Stimulated activated CD4-positive, alpha-beta T cell treated with anti-CD3 and anti-CD28 coated beads, Interleukin-4, amount 100 ng/mL, for 1 hour (primary cell): Measurements from ENCODE around the gene NR3C2.

Source experiments
- DNase-seq: peaks from one replicate; pipeline ENCODE4 v3.0.0-alpha.2; 2020

Gene NR3C2

DNA sequence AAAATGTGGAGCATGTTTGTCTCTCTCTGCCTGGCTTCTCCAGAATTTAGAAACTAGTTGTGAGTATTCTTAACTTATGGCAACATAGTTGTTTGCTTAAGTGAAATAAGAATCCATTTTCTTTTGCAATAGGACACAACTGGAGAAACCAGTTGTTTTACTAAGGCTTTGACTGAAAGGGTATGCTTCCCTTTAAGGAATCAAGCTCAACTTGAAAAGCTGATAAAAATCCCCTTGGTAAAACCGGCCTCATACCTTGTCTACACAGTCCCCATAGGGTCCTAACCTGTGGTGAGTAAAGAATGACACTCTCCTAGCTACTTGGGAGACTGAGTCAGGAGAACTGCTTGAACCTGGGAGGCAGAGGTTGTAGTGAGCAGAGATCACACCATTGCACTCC is 139.8 kb downstream of the NR3C2 start:
- no peak for DNase-seq

- no peak for DNase-seq
Measured at GRCh38 chr4:148300877-148301276, 141.3 kb downstream of the NR3C2 start.

DNA sequence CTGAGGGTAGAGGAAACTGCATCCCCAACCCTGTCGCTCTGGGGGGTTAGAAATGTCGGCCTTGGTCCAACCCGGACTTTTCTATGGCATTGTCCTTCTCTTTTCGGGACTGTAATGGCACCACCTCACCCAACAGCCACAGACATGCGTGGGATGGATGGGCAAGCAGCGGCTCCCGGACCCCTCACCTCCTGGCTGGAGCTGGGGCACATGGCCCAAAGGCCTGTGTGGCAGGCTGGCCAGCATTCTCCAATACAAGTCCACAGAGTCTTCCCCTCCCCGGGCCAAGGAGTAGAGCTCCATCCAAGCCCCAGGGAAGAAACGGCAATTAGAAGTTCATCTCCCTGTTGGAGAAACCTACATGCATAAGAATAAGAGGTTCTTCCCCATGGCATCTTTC is 142.9 kb downstream of the NR3C2 start:
- no peak for DNase-seq

DNA sequence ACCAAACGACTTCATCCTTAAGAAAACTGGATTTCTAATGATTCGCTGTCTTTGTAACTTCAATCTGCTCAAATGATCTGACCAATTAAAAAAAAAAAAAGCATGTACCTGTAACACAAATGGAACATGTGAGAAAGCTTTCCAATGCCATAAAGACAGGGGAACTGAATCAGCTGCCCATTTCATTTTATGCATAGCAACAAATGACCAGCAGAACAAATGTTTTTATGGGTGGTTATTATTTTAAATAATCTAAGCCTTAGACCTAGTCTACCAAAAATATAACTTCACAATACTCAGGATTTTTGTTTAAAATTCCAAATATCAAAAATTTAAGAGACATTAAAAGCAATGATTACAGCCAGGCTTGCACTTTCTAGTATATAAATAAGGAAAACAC is 145.7 kb downstream of the NR3C2 start:
- no peak for DNase-seq

- DNase-seq, result no peak
Measured at GRCh38 chr4:148295642-148296041, 146.6 kb downstream of the NR3C2 start.

- DNase-seq, result no peak
Measured at GRCh38 chr4:148293571-148293970, 148.6 kb downstream of the NR3C2 start.

- no peak for DNase-seq
Measured at GRCh38 chr4:148292686-148293085, 149.5 kb downstream of the NR3C2 start.

DNA sequence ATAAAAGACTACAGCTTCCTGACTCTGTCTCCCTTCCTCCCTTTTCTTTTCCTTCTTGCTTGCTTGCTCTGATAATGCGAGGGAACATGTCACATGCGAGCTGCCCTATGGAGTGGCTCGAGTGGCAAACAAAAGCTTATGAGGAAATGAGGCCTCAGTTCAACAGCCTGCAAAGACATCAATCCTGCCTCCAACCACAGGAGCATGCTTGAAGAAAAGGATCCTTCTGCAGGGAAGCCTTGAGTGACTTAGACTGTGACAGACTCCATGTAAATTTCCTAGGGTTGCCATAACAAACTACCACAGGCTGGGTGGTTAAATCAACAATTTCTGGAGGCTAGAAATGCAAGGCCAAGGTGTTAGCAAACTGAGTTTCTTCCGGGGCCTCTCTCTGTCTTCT is 152.5 kb downstream of the NR3C2 start:
- no peak for DNase-seq

DNA sequence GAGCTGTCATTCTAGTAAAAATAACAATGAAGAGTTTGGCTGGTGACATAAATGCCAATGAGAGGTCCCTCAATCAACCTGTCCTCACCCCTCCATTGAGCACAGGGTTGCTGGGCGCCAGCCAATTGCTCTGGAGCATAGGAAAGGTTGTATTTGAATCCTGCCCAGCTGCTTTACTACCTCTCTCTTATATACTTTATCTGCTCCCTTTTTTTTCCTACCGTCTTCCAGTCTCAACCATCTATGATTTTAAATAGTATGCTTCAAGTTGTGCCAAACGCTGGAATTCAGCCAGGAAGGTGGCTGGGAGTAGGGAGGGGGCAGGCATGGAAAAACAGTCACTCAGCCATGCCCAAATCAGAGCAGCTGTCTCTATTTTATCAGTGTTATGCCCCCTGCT is 153.8 kb downstream of the NR3C2 start:
- DNase-seq, result no peak

GRCh38 chr4:148287111-148287510 is 155.1 kb downstream of the NR3C2 start:
- no peak for DNase-seq

GRCh38 chr4:148286012-148286411 is 156.2 kb downstream of the NR3C2 start:
- no peak for DNase-seq

GRCh38 chr4:148283665-148284064 is 158.5 kb downstream of the NR3C2 start:
- no peak for DNase-seq

DNA sequence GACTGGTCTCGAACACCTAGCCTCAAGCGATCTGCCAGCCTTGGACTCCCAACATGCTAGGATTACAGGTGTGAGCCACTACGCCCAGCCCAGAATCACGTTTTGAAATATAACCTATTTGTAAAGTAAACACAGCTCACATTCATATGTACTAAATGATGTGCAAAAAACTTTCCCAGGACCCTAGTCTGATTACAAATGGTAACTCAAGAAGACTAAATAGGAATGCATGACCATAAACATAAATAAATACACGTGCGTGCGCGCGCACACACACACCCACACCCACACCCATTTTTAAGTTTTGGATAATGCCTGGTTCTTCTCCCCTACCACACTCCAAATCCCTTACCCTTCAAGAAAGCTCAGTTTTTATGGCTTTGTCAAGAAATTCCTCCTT is 163.9 kb downstream of the NR3C2 start:
- DNase-seq, result no peak

DNA sequence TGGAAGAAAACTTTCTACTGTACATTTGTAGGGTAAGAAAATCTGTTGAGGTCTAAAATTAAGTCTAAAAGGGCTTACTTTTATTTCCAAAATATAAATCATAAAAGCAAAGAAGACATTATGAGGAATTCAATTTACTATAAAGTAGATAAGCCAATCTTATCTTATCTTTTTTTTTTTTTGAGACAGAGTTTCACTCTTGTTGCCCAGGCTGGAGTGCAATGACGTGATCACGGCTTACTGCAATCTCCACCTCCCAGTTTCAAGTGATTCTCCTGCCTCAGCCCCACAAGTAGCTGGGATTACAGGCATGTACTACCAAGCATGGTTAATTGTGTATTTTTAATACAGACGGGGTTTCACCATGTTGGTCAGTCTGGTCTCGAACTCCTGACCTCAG is 166.9 kb downstream of the NR3C2 start:
- no peak for DNase-seq

DNA sequence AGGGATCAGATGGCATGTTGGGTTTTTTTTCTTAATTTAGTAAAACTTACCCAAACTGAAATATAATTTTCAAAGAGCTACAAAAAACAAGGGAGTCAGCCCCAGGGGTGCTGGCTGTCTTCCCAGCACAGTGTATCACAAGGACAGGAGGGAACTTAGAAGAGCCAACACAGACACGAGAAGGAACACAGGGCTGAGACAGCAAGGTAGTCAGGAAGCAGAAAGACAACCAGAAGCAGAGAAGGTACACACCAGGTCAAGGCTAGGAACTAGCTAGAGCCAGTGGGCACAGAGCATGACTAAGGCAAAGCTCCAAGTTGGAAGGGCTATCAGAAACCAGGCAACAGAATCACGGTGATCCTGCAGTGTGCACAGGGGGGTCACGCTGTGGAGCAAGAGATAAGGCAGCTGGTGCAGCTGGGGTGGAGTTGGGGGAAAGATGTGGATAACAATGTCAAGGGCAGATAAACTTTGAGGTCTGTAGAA is 168.7 kb downstream of the NR3C2 start:
- no peak for DNase-seq

DNA sequence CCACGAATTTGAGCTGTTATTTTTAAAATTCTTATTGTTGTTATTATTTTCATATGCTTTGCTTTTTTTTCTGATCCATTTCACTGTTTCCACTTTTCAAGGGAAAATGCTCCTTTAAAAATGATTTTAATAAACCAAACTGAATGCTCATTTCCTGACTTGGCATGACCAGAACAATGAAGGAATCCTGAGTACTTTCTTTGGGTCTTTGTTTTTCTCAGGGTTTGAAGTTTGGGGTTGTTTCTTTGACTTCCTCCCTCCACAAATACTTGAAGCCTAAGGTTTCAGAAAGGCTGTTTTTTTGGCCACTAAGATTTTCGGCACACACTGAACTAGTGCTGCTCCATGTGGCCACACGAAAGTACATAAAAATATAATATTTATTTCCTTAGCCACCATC is 171.0 kb downstream of the NR3C2 start:
- no peak for DNase-seq

GRCh38 chr4:148270630-148271029 is 171.6 kb downstream of the NR3C2 start:
- DNase-seq, result no peak

- no peak for DNase-seq
Measured at GRCh38 chr4:148268835-148269234, 173.4 kb downstream of the NR3C2 start.

DNA sequence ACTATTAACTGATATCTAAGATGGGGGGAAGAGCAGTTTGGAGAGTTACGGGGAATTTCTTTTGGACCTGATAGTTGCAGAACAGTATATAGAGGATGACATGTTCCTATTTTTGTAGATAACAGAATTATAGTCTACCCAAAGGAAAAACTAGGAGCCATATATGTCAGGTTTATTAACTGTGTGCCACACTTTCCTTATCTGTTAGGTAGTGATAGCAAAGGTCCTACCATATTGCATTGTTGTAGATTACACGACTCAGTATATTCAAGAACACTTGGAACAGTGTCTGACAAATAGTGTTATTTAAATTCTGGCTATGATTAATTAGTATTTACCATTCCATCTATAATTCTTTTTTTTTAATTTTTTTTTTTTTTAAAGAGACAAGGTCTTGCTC is 175.3 kb downstream of the NR3C2 start:
- DNase-seq, result no peak

DNA sequence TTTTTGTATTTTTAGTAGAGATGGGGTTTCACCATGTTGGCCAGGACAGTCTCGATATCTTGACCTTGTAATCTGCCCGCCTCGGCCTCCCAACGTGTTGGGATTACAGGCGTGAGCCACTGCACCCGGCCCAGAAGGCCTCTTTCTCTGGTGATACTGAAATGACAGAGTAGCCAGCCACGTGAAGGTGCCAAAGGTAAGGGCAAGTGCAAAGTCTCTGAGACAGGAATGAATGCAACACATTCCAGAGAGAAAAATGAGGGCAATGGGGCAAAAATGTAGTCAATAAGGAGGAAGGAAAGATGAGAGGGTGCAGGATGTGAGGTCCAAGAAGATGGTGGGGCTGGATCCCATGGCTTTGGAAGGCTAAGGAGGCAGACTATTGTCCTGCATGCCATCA is 176.0 kb downstream of the NR3C2 start:
- no peak for DNase-seq

DNA sequence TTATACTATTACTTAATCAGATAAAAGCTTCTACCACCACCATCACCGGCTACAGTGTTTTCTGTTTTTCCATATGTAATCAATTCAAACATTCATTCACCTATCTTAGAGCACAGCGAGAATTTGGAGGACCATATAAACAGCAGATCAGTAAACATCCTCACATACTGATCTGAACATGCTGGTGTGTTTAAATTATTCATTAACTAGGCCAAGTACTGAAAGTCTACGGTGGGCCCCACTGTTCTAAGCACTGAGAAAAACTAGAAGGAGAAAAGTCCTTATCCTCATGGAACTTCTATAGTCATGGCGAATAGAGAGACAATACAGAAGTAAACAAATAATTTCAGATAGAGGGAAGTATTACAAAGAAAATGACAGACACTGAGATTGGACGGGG is 176.6 kb downstream of the NR3C2 start:
- no peak for DNase-seq

GRCh38 chr4:148263802-148264201 is 178.4 kb downstream of the NR3C2 start:
- no peak for DNase-seq

DNA sequence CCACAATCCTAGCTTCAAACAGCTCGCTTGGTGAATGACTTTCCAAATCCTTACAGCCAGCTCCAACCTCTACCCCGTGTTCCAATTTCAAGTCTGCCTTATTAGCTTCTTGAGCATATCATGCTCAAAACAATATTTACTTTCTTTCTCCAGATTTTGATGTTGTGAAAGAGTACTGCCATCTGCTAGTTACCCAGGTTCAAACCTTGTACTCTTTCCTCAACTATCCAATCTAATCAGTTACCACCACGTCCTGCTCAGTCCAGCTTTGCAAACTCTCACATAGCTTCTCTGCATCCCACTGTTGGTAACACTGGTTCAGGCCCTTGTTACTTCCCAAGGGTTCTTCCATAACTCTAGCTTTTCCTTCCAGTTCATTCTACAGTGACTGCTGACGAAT is 179.1 kb downstream of the NR3C2 start:
- DNase-seq, result no peak

DNA sequence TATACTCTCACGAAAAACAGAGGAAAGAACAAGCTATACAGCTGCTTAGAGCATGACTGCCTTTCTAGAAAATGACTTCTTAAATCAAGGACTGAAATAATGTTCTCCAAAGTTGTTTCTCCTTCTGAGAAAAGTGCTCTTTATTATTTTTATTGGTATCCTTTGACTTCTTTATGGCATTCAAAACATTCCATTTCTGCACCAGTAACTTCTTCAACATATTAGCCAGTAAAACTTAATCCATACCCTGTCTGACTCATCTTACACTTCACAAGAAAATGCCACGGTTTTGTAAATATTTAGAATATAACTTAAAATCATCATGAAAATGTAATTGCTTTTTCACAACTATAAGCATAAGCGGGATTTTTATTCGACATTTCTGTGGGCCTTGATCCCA is 180.4 kb downstream of the NR3C2 start:
- DNase-seq, result no peak

- no peak for DNase-seq
Measured at GRCh38 chr4:148259841-148260240, 182.4 kb downstream of the NR3C2 start.

DNA sequence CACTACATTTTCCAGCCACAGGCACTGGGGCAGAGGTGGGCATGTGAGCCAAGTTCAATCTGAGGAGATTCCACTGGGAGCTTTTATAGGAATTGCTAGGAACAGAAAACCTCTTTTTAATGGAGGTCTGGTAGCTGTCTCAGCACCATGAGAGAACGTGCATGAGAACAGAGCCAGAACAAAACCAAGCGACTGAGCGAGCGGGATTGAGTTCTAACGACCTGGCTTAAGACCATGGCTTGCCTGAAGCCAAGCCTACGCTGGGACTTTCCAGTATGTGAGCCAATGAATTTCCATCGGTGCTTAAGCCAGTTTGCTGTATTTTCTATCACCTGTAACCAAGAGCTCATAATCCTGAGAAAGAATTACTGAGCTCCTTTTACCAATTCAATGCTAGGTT is 183.7 kb downstream of the NR3C2 start:
- DNase-seq, result no peak
